Ovary (tissue), 3 donors: ENCODE results near the gene RNF17.

ENCODE experiments used
- EP300 ChIP-seq: sonication (generic); formaldehyde crosslinking; IDR thresholded peaks from one replicate; pipeline ENCODE4 v1.6.1; 2017; ENCODE audit warnings: antibody characterized with exemption
- TF ChIP-seq, protein P1 (sequence below), 3 donors: fragments of 450-650 bp in 2 of 3; fragments of 200-600 bp in 1 of 3; IDR thresholded peaks; one replicate each; pipeline versions ENCODE4 v1.5.1 to v1.8.0; 2016 to 2022; ENCODE audit warnings: antibody characterized with exemption in 3 of 3, mild to moderate bottlenecking in 1 of 3
- donor health status: DM: no; HTN: no; CAD: no.

DNA sequence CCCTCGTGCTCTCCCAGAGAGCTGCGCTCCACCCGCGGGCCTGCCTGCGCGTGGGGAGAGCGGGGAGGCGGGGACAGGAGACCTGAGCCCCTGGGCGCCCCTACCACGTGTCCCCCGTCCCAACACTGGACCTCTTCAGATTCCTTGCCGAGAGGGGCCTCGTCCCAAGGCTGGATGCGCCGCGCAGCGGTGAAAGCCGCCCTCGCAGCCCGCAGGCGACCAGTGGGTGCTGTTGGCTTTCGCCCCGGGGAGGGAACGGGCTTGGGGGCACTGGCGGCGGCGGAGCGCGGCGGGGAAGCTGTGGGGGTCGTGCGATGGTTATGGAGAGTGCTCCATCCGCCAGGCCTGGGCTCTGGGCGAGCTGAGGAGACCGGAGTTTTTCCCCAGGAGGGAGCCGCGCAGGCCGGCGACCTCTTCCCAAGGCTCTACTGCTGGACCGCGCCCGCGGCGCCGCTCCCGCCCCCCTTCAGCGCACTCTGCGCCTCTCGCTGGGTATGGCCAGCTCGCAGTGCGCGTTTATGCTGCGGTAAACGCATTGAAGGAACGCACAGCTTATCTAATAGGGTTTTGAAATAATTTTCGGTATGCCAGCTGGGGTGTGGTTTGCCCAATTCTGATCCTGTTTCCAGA, 17.2 kb upstream of the RNF17 start:
- TF ChIP-seq, protein P1, sequence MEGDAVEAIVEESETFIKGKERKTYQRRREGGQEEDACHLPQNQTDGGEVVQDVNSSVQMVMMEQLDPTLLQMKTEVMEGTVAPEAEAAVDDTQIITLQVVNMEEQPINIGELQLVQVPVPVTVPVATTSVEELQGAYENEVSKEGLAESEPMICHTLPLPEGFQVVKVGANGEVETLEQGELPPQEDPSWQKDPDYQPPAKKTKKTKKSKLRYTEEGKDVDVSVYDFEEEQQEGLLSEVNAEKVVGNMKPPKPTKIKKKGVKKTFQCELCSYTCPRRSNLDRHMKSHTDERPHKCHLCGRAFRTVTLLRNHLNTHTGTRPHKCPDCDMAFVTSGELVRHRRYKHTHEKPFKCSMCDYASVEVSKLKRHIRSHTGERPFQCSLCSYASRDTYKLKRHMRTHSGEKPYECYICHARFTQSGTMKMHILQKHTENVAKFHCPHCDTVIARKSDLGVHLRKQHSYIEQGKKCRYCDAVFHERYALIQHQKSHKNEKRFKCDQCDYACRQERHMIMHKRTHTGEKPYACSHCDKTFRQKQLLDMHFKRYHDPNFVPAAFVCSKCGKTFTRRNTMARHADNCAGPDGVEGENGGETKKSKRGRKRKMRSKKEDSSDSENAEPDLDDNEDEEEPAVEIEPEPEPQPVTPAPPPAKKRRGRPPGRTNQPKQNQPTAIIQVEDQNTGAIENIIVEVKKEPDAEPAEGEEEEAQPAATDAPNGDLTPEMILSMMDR (IDR thresholded peaks at IDR 0.05), result no peak
- TF ChIP-seq EP300, result no peak
